Gastroesophageal sphincter (tissue), 4 donors: ENCODE data around the gene LDHAL6B. TPM values are rescaled to one million over a fixed set of nuclear protein-coding genes. Genes with fewer than 3 reads are reported as not detected.

Experiments
- ATAC-seq: fragments of 150-250 bp; one replicate; pipeline ENCODE4 v1.9.1; 2016; ENCODE audit warnings: mild to moderate bottlenecking, moderate library complexity
- H3K27ac ChIP-seq, 4 donors: fragments of 200-600 bp; sonication (generic) in 3 of 4; 1 replicate in 3 of 4; 2 replicates in 1 of 4; pipeline ENCODE4 v1.5.1; 2016 to 2019
- H3K27me3 ChIP-seq: fragments of 200-600 bp; sonication (generic); one replicate; pipeline ENCODE4 v1.5.1; 2019
- H3K36me3 ChIP-seq, 2 donors: fragments of 200-600 bp; sonication (generic); one replicate each; pipeline ENCODE4 v1.5.1; 2019; ENCODE audit warnings: control low read depth in 1 of 2
- H3K4me1 ChIP-seq, 3 donors: fragments of 200-600 bp; sonication (generic); 1 replicate in 2 of 3; 2 replicates in 1 of 3; pipeline ENCODE4 v1.5.1; 2016 to 2019; ENCODE audit warnings: control low read depth in 2 of 3
- H3K4me3 ChIP-seq, 2 donors: fragments of 200-600 bp; sonication (generic); one replicate each; pipeline ENCODE4 v1.5.1; 2019; ENCODE audit warnings: mild to moderate bottlenecking in 1 of 2, moderate library complexity in 1 of 2
- H3K9me3 ChIP-seq, 3 donors: fragments of 200-600 bp; sonication (generic); one replicate each; pipeline ENCODE4 v1.5.1; 2017 to 2019; ENCODE audit warnings: control low read depth in 2 of 3
- CTCF ChIP-seq, 4 experiments: fragments of 200-600 bp in 2 of 4; fragments of 450-650 bp in 2 of 4; sonication (generic) in 1 of 4; IDR thresholded peaks; one replicate each; pipeline ENCODE4 v1.5.1; 2017 to 2019; ENCODE audit warnings: antibody characterized with exemption in 4 of 4, mild to moderate bottlenecking in 2 of 4, moderate library complexity in 2 of 4
- EP300 ChIP-seq: sonication (generic); formaldehyde crosslinking; IDR thresholded peaks from one replicate; pipeline ENCODE4 v1.6.1; 2017; ENCODE audit warnings: antibody characterized with exemption, mild to moderate bottlenecking
- POLR2A ChIP-seq, 2 donors: fragments of 450-650 bp; IDR thresholded peaks; one replicate each; pipeline ENCODE4 v1.6.1; 2017; ENCODE audit warnings: antibody characterized with exemption in 2 of 2, mild to moderate bottlenecking in 2 of 2, moderate library complexity in 1 of 2
- POLR2AphosphoS5 ChIP-seq: sonication (generic); formaldehyde crosslinking; IDR thresholded peaks from one replicate; pipeline ENCODE4 v1.6.1; 2017; ENCODE audit warnings: antibody characterized with exemption
- WGBS, 2 donors: methylation state at CpG; one replicate each; pipeline ENCODE4 v1.1.5; 2018; ENCODE audit warnings: low coverage in 1 of 2; 5-methylcytosine and 5-hydroxymethylcytosine counted together
- total RNA-seq, 4 donors: library from RNA; depleted of rRNA; stranded (reverse); fragments of >200 nt; gene quantifications; one replicate each; pipeline ENCODE4 v1.1.0, GENCODE V29; 2016

LDHAL6B gene
- total RNA-seq, 4 donors from 2014 or later: 0.54 TPM; not detected in 3

- Histone ChIP-seq H3K27ac (no peak overlapping the region), H3K27me3 (no peaks in the 10 kb centered on the region), H3K4me1 (no peaks in the 10 kb centered on the region), H3K4me3 (no peak overlapping the region), H3K9me3 (peaks cover 0 to 18% (median 0%) of the 10 kb centered on the region in 3 donors), H3K36me3 (peaks cover 0 to 88% of the 10 kb centered on the region in 2 donors)
- no peak for ATAC-seq
- 77% methylated on average over 5 of the region's 5 CpGs; no CpG with 5 or more reads in 1 of the 2 donors for WGBS, 2 donors
- TF ChIP-seq POLR2AphosphoS5 (no peak), CTCF (IDR thresholded peaks at IDR 0.05) (no peak), POLR2A (IDR thresholded peaks at IDR 0.05) (no peak), EP300 (no peak)
Measured at GRCh38 chr15:59180945-59181600, 25.6 kb upstream of the LDHAL6B start.

GRCh38 chr15:59185725-59186124, 20.9 kb upstream of the LDHAL6B start:
- WGBS, 2 donors: 56 to 91% methylated on average over 2 of the region's 2 CpGs
- Histone ChIP-seq H3K9me3 (peaks cover 0 to 25% (median 0%) of the 10 kb centered on the region in 3 donors), H3K36me3 (peaks cover 0 to 80% of the 10 kb centered on the region in 2 donors), H3K27ac (no peak overlapping the region), H3K27me3 (no peaks in the 10 kb centered on the region), H3K4me3 (no peak overlapping the region), H3K4me1 (no peaks in the 10 kb centered on the region)
- ATAC-seq: no peak
- no peak for TF ChIP-seq CTCF (IDR thresholded peaks at IDR 0.05)

DNA sequence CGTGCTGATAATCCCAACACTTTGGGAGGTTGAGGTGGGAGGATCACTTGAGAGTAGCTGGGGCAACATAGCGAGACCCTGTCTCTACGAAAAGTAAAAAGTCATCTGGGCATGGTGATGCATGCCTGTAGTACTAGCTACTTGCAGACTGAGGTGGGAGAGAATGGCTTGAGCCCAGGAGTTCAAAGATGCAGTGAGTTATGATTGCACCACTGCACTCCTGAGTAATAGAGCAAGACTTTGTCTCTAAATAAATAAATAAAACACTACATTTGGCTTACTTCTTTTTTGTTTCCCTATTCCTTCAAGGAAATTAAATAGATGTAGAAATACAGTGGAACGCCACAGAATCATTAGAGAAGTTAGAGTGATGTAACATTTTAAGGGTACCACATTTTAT, 20.1 kb upstream of the LDHAL6B start:
- WGBS, 2 donors: 89 to 99% methylated on average over 4 of the region's 4 CpGs
- H3K27me3 ChIP-seq: no peaks in the 10 kb centered on the region
- H3K4me1 ChIP-seq: peaks cover 0 to 3% (median 0%) of the 10 kb centered on the region in 3 donors
- H3K4me3 ChIP-seq: no peak overlapping the region
- TF ChIP-seq CTCF (IDR thresholded peaks at IDR 0.05) (no peak), EP300 (no peak), POLR2A (IDR thresholded peaks at IDR 0.05) (no peak), POLR2AphosphoS5 (no peak)
- H3K36me3 ChIP-seq: peaks cover 0 to 77% of the 10 kb centered on the region in 2 donors
- H3K9me3 ChIP-seq: peaks cover 0 to 23% (median 0%) of the 10 kb centered on the region in 3 donors
- no peak overlapping the region for H3K27ac ChIP-seq
- no peak for ATAC-seq

GRCh38 chr15:59189241-59189640, 17.4 kb upstream of the LDHAL6B start:
- ATAC-seq: no peak
- Histone ChIP-seq H3K27me3 (no peaks in the 10 kb centered on the region), H3K4me3 (no peak overlapping the region), H3K27ac (no peak overlapping the region), H3K9me3 (peaks cover 0 to 7% (median 0%) of the 10 kb centered on the region in 3 donors), H3K36me3 (peaks cover 0 to 71% of the 10 kb centered on the region in 2 donors), H3K4me1 (peaks cover 0 to 12% (median 0%) of the 10 kb centered on the region in 3 donors)
- TF ChIP-seq EP300 (no peak), POLR2AphosphoS5 (no peak), CTCF (IDR thresholded peaks at IDR 0.05) (no peak), POLR2A (IDR thresholded peaks at IDR 0.05) (no peak)
- 93 to 100% methylated on average over 1 to 5 of the region's 5 CpGs for WGBS, 2 donors

DNA sequence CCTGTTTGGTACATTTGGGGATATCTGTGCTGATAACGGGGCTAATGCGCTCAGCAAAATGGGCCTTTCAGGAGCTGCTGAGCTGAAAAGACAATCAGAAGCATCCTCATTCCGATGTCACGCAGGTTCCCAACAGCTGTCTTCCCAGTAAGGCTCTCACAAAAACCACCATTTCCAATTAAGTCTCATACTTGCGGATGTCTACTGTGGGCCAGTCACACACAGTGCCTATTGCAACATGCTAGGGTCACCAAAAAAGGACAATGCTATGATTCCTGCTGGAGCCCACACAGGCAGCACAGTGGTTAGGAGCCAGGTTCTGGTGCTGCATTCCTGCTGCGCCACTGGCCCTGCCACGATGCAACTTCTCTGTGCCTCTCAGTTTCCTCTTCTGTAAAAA, 16.4 kb upstream of the LDHAL6B start:
- Histone ChIP-seq H3K9me3 (peaks cover 0 to 7% (median 0%) of the 10 kb centered on the region in 3 donors), H3K27ac (no peak overlapping the region), H3K27me3 (no peaks in the 10 kb centered on the region), H3K4me1 (peaks cover 0 to 12% (median 0%) of the 10 kb centered on the region in 3 donors), H3K36me3 (peaks cover 0 to 72% of the 10 kb centered on the region in 2 donors), H3K4me3 (no peak overlapping the region)
- WGBS, 2 donors: 94 to 96% methylated on average over 4 to 5 of the region's 7 CpGs
- TF ChIP-seq POLR2AphosphoS5 (no peak), POLR2A (IDR thresholded peaks at IDR 0.05) (no peak), CTCF (IDR thresholded peaks at IDR 0.05) (no peak), EP300 (no peak)
- no peak for ATAC-seq
